GM04504 (cell line): ENCODE data around the gene AKTIP.
"Not testable (repeated sequence)": the region's sequence is repeated elsewhere in the genome, so short reads cannot be mapped to it uniquely, and the experiment has no call there.

Experiments used
- DNase-seq: peaks from one replicate; pipeline ENCODE4 v3.0.0-alpha.2; 2012; ENCODE audit warnings: low read depth

Gene AKTIP

DNA sequence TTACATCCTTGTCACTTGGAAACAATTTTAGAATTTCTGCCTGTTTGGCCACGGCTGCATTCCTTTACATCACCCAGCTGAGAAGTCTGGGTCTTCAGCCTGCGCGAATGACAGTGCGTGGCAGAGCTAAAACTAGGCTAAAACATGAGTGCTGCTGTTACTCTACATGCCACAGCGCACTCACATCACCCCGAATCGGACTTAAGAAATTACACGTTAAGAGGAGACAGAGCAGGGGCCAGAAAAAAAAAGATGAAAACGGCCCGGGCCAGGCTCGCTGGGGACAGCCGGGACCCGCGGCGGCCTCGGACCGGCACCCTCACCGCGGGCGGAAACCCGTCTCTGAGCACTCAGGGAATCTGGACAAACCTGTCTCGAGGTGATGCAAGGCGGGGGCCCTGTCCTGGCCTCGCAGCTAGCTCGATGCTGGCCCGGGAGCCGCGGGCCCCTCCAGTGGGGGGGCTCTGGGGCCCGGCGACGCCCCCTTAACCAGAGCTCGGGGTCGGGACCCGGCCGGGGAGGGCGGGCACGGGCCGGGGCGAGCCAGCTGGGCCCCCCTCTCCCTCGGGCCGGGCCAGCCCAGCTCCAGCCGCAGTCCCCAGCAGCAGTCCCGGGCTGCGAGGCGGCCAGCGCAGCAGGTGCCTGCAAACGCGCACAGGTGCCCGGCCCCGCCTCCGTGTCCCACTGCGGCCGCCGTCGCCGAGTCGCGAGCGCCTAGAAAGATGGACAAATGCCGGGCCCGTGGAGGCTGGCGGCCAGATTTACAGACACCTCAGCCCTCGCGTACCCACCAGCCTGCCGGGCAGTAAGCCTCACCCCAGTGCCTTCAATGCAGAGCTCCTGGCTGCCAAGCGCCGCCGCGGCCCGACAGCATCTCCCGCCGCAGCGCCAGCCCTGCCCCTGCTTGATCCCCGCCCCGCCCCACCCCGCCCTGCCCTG, at the start of gene AKTIP:
Gene AKTIP, minus strand, starts transcription at position 879 of the 939 bp plus-strand sequence. CDS start 2,950 bp downstream, outside the sequence.
- DNase-seq, result no peak

DNA sequence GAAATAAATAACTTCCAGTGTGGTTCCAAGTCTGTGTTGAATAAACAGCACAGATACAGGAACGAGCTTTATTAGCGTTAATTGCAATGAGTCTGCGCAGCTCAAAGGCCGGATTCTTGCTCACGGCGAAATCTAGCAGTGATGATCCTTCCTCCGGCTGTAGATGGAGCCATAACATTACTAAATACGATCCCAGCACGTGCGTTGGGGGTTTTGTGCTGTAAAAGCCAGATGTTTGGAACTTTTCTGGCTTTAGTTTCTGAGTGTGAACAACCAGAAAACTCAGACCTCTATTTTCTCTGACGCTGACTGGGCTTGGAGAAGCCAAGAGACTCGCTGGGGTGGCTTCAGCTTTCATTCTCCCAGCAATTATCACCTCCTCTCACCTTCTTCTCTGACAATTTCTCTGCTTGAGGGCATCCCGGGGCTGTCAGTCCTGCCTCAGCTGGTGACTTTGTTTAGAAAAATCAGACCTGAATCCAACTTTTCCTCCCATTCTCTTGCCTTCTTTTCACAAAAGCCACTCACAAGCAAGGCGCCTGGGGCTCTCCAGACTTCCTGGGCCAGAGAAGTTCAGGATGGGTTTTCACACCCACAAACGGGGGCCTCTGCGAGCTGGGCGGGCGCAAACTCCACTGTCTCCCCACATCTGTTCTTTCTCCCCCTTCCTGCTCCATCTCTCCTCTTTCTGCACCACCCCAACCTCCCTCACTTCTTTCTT, 47.1 kb upstream of the AKTIP start:
- DNase-seq, result peak; percentile 80

DNA sequence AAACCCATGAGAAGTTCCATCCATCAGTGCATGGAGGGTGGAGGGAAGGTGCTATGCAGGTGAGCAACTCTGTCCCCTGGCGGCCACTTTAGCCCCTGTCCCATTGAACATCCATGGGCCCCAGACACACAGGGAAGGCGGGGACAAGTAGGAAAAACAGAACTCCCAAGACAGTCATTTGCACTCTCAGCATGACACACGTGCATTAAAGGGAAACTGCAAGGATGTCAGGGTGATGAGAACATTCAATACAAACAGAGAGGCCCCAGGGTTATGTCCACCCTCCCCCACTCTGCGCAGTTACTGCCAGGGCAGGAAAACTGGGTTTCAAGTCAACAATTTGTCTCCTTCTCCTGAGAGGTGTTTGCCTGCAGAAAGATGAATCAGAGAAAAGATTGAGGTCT, 44.0 kb upstream of the AKTIP start:
- no peak for DNase-seq

DNA sequence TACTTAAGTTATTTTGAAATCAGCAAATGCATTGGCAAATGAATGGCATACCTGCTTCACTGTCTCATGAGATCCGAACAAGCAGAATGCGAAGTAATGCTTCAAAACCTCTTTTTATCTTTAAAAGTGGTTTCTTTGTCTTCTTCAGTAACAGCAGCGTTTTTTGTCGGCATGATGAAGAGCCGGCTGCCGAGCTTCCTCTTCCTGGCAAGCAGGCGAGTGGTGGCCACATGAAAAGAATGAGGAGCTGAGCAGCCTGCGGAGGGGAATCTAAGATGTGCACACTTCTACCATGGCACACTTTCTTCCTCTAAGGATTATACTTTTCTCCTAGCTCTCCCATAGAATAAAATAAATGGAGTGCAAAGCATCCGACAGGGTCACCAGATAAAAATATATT, 42.4 kb upstream of the AKTIP start:
- DNase-seq, result no peak

DNA sequence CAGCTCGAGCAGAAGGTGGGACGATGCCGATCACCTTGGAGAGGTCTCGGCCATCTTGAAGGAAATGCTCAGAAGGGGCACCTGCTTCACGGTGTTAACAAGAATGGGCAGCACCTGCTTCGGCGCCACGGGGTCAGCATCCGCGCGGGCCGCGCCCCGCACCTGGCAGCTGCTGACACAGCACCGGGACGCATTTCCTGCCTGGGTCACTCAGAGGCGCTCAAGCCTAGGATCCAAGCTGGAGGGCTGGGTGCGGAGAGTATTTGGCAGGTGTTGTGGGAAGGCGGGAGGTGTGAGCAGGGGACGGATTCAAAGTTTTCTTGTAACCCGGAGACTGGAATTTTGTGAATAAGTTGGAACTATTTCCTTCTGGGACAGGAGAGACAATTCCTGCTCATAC, 39.3 kb upstream of the AKTIP start:
- DNase-seq, result no peak

DNA sequence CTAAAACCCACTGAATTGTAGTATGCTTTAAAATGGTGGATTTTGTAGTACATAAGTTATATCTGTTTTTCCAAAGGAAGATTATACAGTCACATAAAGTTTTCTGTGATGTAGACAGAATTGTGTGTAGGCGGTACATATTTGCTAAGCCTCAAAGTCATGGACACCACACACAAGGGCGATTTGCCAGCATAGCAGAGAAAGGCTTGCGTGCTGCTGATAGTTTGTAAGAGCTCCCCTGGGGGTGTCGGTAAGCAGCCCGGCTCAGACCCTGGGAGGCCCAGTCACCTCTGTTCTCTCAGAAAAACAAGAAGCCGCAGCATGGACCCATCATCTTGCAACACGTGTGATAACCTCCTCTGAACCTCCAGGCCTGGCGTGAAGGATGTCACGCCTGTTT, 38.3 kb upstream of the AKTIP start:
- DNase-seq, result no peak

DNA sequence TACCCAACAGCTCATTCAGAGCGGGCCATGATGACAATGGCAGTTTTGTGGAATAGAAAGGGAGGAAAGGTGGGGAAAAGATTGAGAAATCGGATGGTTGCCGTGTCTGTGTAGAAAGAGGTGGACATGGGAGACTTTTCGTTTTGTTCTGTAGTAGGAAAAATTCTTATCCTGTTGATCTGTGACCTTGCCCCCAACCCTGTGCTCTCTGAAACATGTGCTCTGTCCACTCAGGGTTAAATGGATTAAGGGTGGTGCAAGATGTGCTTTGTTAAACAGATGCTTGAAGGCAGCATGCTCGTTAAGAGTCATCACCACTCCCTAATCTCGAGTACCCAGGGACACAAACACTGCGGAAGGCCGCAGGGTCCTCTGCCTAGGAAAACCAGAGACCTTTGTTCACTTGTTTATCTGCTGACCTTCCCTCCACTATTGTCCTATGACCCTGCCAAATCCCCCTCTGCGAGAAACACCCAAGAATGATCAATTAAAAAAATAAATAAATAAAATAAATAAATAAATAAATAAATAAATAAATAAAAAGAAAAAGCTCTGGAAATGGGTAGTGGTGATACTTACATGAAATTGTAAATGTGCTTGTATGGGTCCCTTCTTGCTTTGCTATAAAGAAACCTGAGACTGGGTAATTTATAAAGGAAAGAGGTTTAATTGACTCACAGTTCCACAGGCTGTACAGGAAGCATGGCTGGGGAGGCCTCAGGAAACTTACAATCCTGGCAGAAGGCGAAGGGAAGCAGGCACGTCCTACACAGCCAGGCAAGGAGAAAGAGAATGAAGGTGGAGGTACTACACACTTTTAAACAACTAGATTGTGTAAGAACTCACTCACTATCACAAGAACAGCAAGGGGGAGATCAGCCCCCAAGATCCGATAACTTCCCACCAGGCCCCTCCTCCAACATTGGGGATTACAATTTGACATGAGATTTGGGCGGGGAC, 37.0 kb upstream of the AKTIP start:
- DNase-seq, result not testable (repeated sequence)

DNA sequence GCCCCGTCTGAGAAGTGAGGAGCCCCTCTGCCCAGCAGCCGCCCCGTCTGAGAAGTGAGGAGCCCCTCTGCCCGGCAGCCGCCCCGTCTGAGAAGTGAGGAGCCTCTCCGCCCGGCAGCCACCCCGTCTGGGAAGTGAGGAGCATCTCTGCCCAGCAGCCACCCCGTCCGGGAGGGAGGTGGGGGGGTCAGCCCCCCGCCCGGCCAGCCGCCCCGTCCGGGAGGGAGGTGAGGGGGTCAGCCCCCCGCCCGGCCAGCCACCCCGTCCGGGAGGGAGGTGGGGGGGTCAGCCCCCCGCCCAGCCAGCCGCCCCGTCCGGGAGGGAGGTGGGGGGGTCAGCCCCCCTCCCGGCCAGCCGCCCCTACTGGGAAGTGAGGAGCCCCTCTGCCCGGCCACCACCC, 36.3 kb upstream of the AKTIP start:
- DNase-seq, result not testable (repeated sequence)

DNA sequence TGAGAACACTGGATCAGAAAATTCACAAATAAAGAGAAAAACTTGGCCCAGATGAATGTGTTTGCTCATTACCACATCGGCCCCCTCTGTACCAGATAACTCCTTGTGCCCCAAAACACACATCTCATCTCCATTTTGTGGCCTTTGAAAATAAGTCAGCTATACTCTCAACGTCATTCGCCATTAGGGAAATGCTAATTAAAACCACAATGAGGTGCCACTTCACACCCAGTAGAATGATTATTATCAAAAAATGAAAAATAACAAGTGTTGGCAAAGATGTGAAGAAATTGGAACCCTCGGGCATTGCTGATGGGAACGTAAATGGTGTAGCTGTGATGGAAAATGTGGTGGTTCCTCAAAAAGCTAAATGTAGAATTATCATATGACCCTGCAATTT, 34.6 kb upstream of the AKTIP start:
- DNase-seq, result no peak

DNA sequence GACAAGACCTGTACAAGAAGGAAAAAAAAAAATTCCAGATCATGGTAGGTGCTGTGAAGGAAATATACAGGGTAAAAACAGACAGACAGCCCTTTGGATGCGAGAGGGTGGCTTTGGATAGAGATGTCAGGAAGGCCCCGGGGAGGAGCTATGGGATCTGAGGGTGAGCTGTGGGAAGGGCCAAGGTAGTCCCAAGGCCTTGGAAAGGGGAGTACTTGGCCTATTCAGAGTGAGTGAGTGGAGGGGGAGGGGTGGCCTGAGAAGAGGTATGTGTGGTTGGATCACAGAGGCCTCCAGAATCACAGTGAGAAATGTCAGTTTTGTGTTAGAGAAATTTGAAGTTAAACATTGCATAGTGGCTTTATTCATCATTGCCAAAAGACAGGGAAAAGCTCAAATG, 31.2 kb upstream of the AKTIP start:
- no peak for DNase-seq

DNA sequence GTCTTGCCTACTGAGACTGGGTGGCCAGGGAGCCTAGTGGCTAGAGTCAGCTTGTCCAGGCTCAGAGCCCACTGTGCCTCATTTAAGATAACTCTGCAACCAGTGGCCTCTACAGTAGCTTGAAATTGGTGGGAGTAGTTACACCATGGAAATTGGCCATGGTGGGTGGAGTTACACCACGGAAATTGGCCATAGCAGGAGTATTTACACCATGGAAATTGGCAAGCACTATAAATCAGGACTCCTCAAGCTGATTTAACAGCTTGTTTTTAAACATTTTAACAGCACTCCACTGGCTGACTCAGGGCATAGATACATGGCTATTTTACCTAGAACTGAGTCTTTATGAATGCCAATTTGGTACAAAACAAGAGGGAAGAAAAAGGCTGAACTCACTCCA, 27.7 kb upstream of the AKTIP start:
- no peak for DNase-seq

DNA sequence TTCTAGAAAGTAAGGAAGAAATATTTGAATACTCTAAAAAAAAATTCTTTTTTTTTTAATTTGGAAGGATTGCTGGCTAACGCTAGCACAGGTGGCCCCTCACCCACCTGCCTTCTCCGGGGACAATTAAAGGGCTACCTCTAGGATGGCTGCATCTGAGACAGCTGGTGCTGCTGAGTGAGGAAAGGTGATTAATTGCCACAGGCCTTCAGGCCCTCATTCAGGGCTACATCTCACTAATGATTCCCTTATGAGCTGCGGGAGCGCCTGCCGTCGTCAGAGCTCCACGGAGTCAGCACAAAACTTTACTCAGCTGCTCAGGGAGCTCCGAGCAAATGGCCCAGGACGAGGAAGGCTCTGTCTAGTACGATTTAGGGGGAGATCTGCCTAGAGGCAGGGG, 27.0 kb upstream of the AKTIP start:
- DNase-seq, result no peak

DNA sequence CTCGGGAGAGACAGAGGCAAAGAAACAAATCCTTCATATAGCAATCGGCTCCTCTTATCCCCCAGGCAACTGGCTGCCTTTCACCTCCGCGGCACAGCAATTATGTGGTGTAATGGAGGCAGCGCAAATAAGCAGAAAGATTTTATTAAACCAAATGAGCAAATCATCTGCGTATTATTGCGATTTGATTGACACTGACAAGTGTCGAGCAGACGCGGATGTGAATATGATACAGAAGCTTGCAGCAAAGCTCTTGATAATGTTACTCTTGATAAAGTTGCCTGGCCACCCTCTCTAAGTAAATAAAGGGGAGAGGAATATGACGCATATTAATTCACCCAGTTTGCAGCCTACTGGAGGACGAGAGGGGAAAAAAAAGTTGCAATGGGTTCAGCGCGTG, 26.5 kb upstream of the AKTIP start:
- no peak for DNase-seq

DNA sequence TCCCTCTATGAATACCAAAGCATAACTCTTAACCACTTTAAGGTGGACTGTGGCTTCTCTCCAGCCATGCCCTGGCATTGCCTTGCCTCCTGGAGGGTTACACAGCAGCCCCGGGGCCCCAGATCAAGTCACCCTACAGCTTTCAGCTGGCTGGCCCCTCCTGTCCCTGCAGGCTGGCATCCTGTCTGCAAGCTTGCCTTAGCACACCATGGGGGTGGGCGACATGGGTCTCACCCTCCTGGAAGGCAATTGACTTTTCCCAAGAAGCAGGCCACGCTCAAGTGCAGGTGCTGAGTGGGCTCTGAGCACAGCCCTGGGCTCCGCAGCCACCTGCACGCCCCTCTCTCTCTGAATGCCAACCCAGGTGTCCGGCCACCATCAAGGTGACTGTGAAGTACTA, 25.8 kb upstream of the AKTIP start:
- no peak for DNase-seq

DNA sequence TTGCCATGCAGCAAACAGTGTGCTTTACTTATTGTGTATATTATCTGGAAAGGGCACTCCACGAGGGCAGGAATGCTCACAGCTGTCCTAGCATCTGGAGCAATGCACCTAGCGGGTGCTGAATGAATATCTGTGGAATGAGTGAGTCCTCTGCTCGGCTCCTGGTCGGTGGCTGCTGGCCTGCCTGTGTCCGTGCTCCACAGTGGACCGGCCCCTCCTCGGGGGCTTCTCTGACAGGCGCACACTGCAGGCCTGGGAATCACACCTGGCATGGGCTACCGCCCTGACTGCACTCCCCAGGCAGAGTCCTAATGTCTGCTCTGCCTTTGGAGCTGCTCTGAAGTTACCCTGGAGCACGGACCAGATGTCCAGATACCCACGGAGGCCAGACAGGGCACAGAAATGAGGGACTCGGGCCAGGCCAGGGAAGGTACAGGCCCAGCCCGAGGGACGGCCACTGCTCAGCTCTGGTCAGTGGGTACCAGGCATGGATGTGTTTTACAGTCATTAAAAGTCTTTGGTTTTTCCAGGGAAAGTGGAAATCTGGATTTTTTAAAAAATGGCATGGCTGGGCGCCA, 21.1 kb upstream of the AKTIP start:
- no peak for DNase-seq

DNA sequence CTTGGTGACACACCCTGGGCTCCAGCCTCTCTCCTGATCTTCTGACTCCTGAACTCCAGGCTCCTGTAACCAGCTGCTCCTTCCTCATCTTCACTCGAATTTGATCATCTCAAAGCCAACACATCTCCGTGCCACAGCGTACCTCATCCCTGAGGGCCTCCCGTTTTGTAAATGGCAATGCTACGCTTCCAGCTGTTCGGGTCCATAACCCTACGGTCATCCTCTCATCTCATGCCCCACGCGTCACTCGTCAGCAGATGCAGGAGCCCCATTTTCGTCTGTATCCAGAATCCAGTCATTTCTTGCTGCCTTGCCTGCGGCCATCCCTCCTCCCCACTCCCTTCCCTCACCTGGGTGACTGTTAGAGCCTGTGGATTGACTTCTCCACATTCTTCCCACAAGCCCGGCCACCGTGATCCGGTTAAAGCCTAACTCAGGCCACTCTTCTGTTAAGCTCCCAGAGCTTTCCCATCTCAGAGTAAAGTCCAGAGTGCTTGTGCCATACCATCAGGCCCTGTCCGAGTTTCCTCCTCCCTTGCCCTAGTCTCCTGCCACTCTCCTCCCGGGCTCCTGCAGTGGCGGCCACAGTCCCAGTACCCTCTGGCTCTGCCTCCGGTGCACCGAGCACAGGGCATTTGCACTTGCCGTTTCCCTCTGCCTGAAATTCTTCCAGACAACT, 20.3 kb upstream of the AKTIP start:
- no peak for DNase-seq

DNA sequence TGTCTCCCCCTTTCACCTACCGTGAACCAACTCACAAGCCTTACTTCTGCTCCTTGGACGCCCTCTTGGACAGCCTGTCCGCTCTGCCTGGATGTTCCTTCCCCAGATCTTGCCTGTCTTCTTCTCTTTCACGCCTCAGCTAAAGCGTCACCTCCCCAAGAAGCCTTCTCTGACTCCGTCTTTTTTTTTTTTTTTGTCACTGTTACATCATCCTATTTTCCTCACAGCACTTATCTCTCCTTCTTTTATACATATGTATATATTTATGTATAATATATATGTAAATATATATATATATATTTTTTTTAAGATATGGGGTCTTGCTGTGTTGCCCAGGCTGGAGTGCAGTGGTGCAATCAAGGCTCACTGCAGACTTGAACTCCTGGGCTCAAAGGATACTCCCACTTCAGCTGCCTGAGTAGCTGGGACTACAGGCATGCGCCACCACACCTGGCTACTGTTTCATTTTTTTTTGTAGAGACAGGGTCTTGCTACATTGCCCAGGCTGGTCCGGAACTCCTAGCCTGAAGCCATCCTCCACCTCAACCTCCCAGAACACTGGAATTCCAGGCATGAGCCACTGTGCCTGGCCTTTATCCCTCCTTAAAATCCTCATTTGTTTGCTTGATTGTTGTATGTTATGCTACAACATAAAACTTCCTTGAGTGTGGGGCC, 16.5 kb upstream of the AKTIP start:
- no peak for DNase-seq

DNA sequence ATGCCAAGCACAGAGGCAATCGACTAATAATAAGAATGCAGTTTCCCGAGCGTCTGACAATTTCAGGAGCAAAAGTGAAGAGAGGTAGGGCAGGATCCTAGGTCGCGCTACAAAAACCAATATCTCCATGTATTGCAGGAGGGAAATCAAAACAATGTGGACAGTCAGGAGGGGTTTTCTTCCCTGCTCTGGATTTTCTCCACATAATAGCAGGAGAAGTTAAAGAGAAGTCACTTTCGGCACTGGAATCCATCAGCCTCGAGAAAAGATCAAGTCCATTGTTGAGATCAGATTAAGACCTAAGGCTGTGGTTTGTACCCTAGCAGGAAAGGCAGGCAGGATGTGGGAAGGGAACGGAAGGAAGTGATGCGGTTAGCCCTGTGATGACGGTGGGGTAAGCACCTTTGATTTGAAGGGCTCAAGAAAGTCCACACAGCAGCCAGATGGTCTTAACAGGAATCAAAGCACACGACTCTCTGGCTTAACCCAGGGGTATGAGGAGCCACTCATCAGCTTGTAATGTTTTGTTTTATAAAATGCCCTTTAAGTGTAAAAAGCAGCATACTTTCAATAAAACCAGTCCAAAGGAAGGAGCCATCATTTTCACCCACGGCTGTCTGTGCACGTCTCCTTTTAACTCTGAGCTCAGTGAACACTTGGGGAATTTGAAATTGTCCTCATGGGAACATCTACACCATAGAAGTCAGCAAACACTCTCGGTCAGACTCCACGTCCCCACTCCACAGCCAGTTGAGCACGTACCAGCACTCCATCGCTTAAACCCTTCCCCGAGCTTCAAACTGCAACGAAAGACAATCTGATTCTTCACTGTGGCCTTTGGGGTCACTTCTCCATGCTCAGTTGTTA, 15.8 kb upstream of the AKTIP start:
- DNase-seq, result no peak

DNA sequence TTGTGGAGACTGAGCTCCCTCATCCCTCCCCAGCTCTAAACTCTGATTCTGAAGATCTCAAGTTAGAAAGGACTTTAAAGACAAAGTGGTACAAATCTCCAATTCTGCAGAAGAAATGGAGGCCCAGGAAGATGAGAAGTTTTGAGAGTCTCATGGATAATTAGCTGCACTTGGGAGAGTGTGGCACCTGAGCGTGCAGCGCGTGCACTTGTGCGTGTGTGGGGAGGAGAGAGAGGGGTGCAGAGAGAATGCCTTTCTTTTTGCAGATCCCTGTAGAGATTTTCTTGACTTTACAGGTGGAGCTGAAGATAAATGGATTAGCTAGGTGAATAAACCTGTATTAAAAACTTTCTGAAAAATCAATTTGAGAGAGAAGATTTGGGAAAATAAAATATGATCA, 14.8 kb upstream of the AKTIP start:
- DNase-seq, result no peak

DNA sequence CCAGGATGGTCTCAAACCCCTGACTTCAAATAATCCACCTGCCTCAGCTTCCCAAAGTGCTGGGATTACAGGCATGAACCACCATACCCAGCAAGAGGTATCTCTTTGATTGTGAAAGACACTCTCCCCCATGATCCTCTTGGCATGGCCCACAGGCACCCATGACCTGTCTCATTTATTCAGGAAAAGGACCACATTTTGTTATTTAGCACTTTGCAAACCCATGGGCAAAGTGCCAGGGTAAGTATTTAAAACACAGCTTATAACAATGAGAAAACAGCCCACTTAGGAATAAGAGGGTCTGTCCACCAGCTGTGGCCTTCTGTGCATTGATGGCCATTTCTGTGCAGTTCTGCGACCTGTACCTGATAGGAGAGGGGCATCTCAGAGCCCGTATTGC, 12.8 kb upstream of the AKTIP start:
- no peak for DNase-seq
